H1 (cell line): Measurements from ENCODE around the gene RTN3. TPM values are rescaled to one million over a fixed set of nuclear protein-coding genes. Genes with fewer than 3 reads are reported as not detected.
A peak's percentile ranks its signal among the peaks of the same experiment; 100 is the strongest.

Source experiments
- CTCF ChIA-PET: fragments of 300-600 bp; sonication (Branson Sonifier 250); formaldehyde crosslinking; loops from one replicate; lab custom pipeline; 2021; ENCODE audit not compliant: partially characterized antibody; lab: Charles Lee
- POLR2A ChIA-PET: fragments of 300-600 bp; sonication (Branson Sonifier 250); formaldehyde crosslinking; loops from one replicate; lab custom pipeline; 2021; ENCODE audit warnings: inconsistent platforms; ENCODE audit not compliant: partially characterized antibody; lab: Charles Lee
- DNase-seq, 2 experiments: peaks; one replicate each; pipeline versions ENCODE4 v3.0.0 to v3.0.0-alpha.2; 2010 to 2022; ENCODE audit warnings: low spot score in 2 of 2, low read depth in 1 of 2, mixed read lengths in 1 of 2
- FAIRE-seq: peaks from 2 replicates; lab custom pipeline; 2011; peaks lifted over from hg19 to GRCh38; lab: Jason Lieb, UNC
- H2AFZ ChIP-seq: 2 replicates; pipeline ENCODE4 v1.8.1; 2012; ENCODE audit warnings: low read length, inconsistent platforms
- H2AK5ac ChIP-seq: 2 replicates; pipeline ENCODE4 v1.6.1; 2013; ENCODE audit warnings: low read depth, low read length
- H2BK120ac ChIP-seq: replicated peaks from 2 replicates; pipeline ENCODE3; 2013; ENCODE audit warnings: low read depth, low read length, inconsistent platforms
- H2BK12ac ChIP-seq: 2 replicates; pipeline ENCODE4 v1.6.1; 2013; ENCODE audit warnings: low read depth, low read length
- H2BK15ac ChIP-seq: 2 replicates; pipeline ENCODE4 v1.6.1; 2013; ENCODE audit warnings: low read length
- H2BK20ac ChIP-seq: 2 replicates; pipeline ENCODE4 v1.6.1; 2013; ENCODE audit warnings: low read length
- H2BK5ac ChIP-seq: 2 replicates; pipeline ENCODE4 v1.6.1; 2013; ENCODE audit warnings: low read depth, low read length
- H3K14ac ChIP-seq: 2 replicates; pipeline ENCODE4 v1.6.1; 2013; ENCODE audit warnings: inconsistent platforms; ENCODE audit not compliant: insufficient read length
- H3K18ac ChIP-seq: 2 replicates; pipeline ENCODE4 v1.6.1; 2013; ENCODE audit warnings: low read length; ENCODE audit errors: extremely low read depth
- H3K23ac ChIP-seq: 2 replicates; pipeline ENCODE4 v1.6.1; 2013; ENCODE audit warnings: inconsistent platforms; ENCODE audit not compliant: insufficient read length
- H3K23me2 ChIP-seq: 2 replicates; pipeline ENCODE4 v1.6.1; 2013; ENCODE audit warnings: low read depth, low read length
- H3K27ac ChIP-seq: 2 replicates; pipeline ENCODE4 v1.6.1; 2011; ENCODE audit warnings: low read depth, low read length, inconsistent platforms
- H3K27me3 ChIP-seq, 4 experiments: replicated peaks in 1 of 4; 1 replicate in 1 of 4; 2 replicates in 3 of 4; pipeline versions ENCODE4 v1.6.1 to v1.8.1; 2011 to 2013; ENCODE audit warnings: low read length in 3 of 4, mild to moderate bottlenecking in 3 of 4, inconsistent platforms in 2 of 4, mixed read lengths in 2 of 4, moderate library complexity in 1 of 4; ENCODE audit not compliant: control insufficient read depth in 3 of 4, insufficient read depth in 3 of 4; ENCODE audit errors: extremely low read depth in 1 of 4
- H3K36me3 ChIP-seq, 4 experiments: 2 replicates each; pipeline versions ENCODE4 v1.6.1 to v1.8.1; 2011 to 2013; ENCODE audit warnings: mild to moderate bottlenecking in 4 of 4, low read length in 3 of 4, moderate library complexity in 2 of 4, control low read depth in 1 of 4, inconsistent platforms in 1 of 4; ENCODE audit not compliant: insufficient read depth in 4 of 4, control insufficient read depth in 2 of 4
- H3K4ac ChIP-seq: replicated peaks from 2 replicates; pipeline ENCODE3; 2013; ENCODE audit warnings: low read length, low read depth, mixed read lengths, inconsistent platforms; ENCODE audit not compliant: insufficient read length
- H3K4me1 ChIP-seq, 4 experiments: replicated peaks in 1 of 4; 1 replicate in 1 of 4; 2 replicates in 3 of 4; pipeline versions ENCODE4 v1.6.1 to v1.8.1; 2011 to 2013; ENCODE audit warnings: low read length in 3 of 4, inconsistent platforms in 2 of 4, mixed read lengths in 1 of 4; ENCODE audit not compliant: insufficient read depth in 4 of 4, control insufficient read depth in 3 of 4
- H3K4me2 ChIP-seq, 2 experiments: 2 replicates each; pipeline versions ENCODE4 v1.6.1 to v1.8.1; 2011 to 2013; ENCODE audit warnings: low read depth in 2 of 2, low read length in 2 of 2, control low read depth in 1 of 2, inconsistent platforms in 1 of 2, mild to moderate bottlenecking in 1 of 2; ENCODE audit not compliant: insufficient read depth in 1 of 2
- H3K4me3 ChIP-seq, 4 experiments: fragments of 200-600, 300-600 bp in 1 of 4; sonication (generic), shearing (Covaris generic), sonication (Bioruptor Twin) in 1 of 4; 2 replicates each; pipeline versions ENCODE4 v1.5.1 to v1.8.1; 2011 to 2016; ENCODE audit warnings: low read length in 4 of 4, low read depth in 3 of 4, control low read depth in 2 of 4, inconsistent platforms in 2 of 4, mild to moderate bottlenecking in 2 of 4, mixed read lengths in 1 of 4, moderate library complexity in 1 of 4; ENCODE audit not compliant: insufficient read depth in 2 of 4; ENCODE audit errors: extremely low read depth in 1 of 4
- H3K56ac ChIP-seq: replicated peaks from 2 replicates; pipeline ENCODE3; 2013; ENCODE audit warnings: low read depth, mild to moderate bottlenecking, mixed read lengths, low read length, inconsistent platforms; ENCODE audit not compliant: insufficient read length
- H3K79me1 ChIP-seq: 2 replicates; pipeline ENCODE4 v1.6.1; 2013; ENCODE audit warnings: low read depth, low read length, control low read depth
- H3K79me2 ChIP-seq, 2 experiments: 2 replicates each; pipeline versions ENCODE4 v1.6.1 to v1.8.1; 2012 to 2013; ENCODE audit warnings: low read length in 2 of 2, mild to moderate bottlenecking in 2 of 2, inconsistent platforms in 1 of 2; ENCODE audit not compliant: insufficient read depth in 2 of 2, control insufficient read depth in 1 of 2
- H3K9ac ChIP-seq, 4 experiments: replicated peaks in 1 of 4; 1 replicate in 1 of 4; 2 replicates in 3 of 4; pipeline versions ENCODE4 v1.6.1 to v1.8.1; 2011 to 2013; ENCODE audit warnings: low read depth in 3 of 4, low read length in 3 of 4, control low read depth in 2 of 4, mild to moderate bottlenecking in 2 of 4, moderate library complexity in 2 of 4, inconsistent platforms in 1 of 4; ENCODE audit errors: extremely low read depth in 1 of 4
- H3K9me3 ChIP-seq, 2 experiments: 2 replicates each; pipeline versions ENCODE4 v1.6.1 to v1.8.1; 2012 to 2013; ENCODE audit warnings: mild to moderate bottlenecking in 2 of 2, moderate library complexity in 2 of 2, control low read depth in 1 of 2, inconsistent platforms in 1 of 2, low read depth in 1 of 2, low read length in 1 of 2, mixed read lengths in 1 of 2; ENCODE audit not compliant: insufficient read depth in 2 of 2
- H4K20me1 ChIP-seq, 2 experiments: replicated peaks in 1 of 2; 2 replicates each; pipeline versions ENCODE3 to v1.8.1; 2011 to 2013; ENCODE audit warnings: inconsistent platforms in 2 of 2, low read length in 2 of 2, mild to moderate bottlenecking in 1 of 2; ENCODE audit not compliant: insufficient read depth in 2 of 2, control insufficient read depth in 1 of 2
- H4K5ac ChIP-seq: 2 replicates; pipeline ENCODE4 v1.6.1; 2013; ENCODE audit warnings: low read length, low read depth, mixed read lengths, inconsistent platforms; ENCODE audit not compliant: insufficient read length
- H4K8ac ChIP-seq: 2 replicates; pipeline ENCODE4 v1.8.0; 2013; ENCODE audit warnings: mild to moderate bottlenecking, moderate library complexity, low read length, inconsistent platforms; ENCODE audit not compliant: insufficient read depth; ENCODE audit errors: extremely low read depth
- H4K91ac ChIP-seq: replicated peaks from 2 replicates; pipeline ENCODE3; 2013; ENCODE audit warnings: low read length, mixed read lengths, inconsistent platforms; ENCODE audit not compliant: insufficient read length
- CEBPB ChIP-seq: IDR thresholded peaks from 2 replicates; pipeline ENCODE4 v1.6.1; 2012; ENCODE audit warnings: low read depth, low read length
- MAFK ChIP-seq: IDR thresholded peaks from 2 replicates; pipeline ENCODE4 v1.6.1; 2012; ENCODE audit warnings: low read depth, mild to moderate bottlenecking, improper control_type of control experiment, low read length
- SIN3A ChIP-seq, 2 experiments: IDR thresholded peaks in 1 of 2; conservative IDR thresholded peaks in 1 of 2; 2 replicates each; pipeline ENCODE4 v1.6.1; 2011 to 2012; ENCODE audit warnings: low read length in 2 of 2, improper control_type of control experiment in 1 of 2, low read depth in 1 of 2, mild to moderate bottlenecking in 1 of 2
- WGBS, 2 experiments: shearing (Covaris generic) in 1 of 2; methylation state at CpG; one replicate each; pipeline versions ENCODE4 v1.1.6 to v1.1.7; 2013 to 2015; ENCODE audit warnings: low lambda C conversion rate in 2 of 2, mixed read lengths in 2 of 2, inconsistent platforms in 1 of 2, low coverage in 1 of 2, missing lambda C conversion rate in 1 of 2; ENCODE audit not compliant: insufficient replicate concordance in 2 of 2, insufficient coverage in 1 of 2, insufficient read length in 1 of 2; ENCODE audit errors: extremely low coverage in 1 of 2, missing lambda C conversion rate in 1 of 2; 5-methylcytosine and 5-hydroxymethylcytosine counted together
- polyA plus RNA-seq, 7 experiments: library from polyadenylated mRNA; depleted of rRNA in 3 of 7; stranded (reverse) in 5 of 7; unstranded in 2 of 7; fragments of >200 nt in 5 of 7; fragments of 200-250 nt in 2 of 7; gene quantifications; 1 replicate in 5 of 7; 2 replicates in 1 of 7; 4 replicates in 1 of 7; pipeline versions ENCODE4 v1.2.1 to v1.2.3, GENCODE V29; 2011 to 2013; ENCODE audit warnings: missing spikeins in 2 of 7, mixed read lengths in 2 of 7
- total RNA-seq: library from RNA; stranded (reverse); fragmentation: NEBNext Ultra II Directional; extraction: Animal tissue kit (Norgen Biotek cat#: 25700); gene quantifications from 2 replicates; pipeline ENCODE4 v1.2.1, GENCODE V29; 2021

Gene RTN3
- total and polyA plus RNA-seq, 2 of the 8 experiments (the other 6 are each of a cell fraction or from before 2014, with no cell fraction given): 160 to 203 TPM

GRCh38 chr11:63680834-63681320 is 423 bp upstream of the RTN3 start:
- H3K27ac ChIP-seq: 0 out of 2 replicates have a peak overlapping the region, but pooled peaks have one; percentile 12
- H3K4me3 ChIP-seq: peak overlapping the region; percentile 16 to 94 (median 58); a peak in 7 of 8 replicates
- H3K4me2 ChIP-seq: peak overlapping the region; percentile 72 to 89
- 0 out of 2 replicates have a peak overlapping the region, but pooled peaks have one; percentile 37 for H2BK5ac ChIP-seq
- H4K5ac ChIP-seq: no peak overlapping the region
- no peak overlapping the region for H4K8ac ChIP-seq
- peak overlapping the region; percentile 82; the same call in 1 of the 2 replicates for H2BK15ac ChIP-seq
- WGBS, 2 experiments: 21% methylated on average over 18 of the region's 18 CpGs; no CpG with 5 or more reads in 1 of the 2 experiments
- H3K9me3 ChIP-seq: no peaks in the 10 kb centered on the region
- no peaks in the 10 kb centered on the region; a peak in 1 of 8 replicates for H3K36me3 ChIP-seq
- H4K20me1 ChIP-seq: peaks cover 0 to 2% of the 10 kb centered on the region in 2 experiments
- H3K4me1 ChIP-seq: peaks cover 0 to 10% (median 5%) of the 10 kb centered on the region in 4 experiments; a peak in 5 of 7 replicates
- H3K4ac ChIP-seq: no peak overlapping the region
- no peak overlapping the region for H2BK120ac ChIP-seq
- peaks cover 9 to 42% of the 10 kb centered on the region in 2 experiments; a peak in 3 of 4 replicates for H3K79me2 ChIP-seq
- POLR2A ChIA-PET: interaction anchor here (0.9 to 4.6 kb wide), 8 partner anchors 9 to 81 kb away, joined by 3 to 58 read pairs (median 6); partner anchors contain the start of gene ATL3
- no peak overlapping the region; the same call in 1 of the 2 replicates for H2BK12ac ChIP-seq
- H2AFZ ChIP-seq: peak overlapping the region; percentile 78
- no peaks in the 10 kb centered on the region for H3K27me3 ChIP-seq
- H3K18ac ChIP-seq: peak overlapping the region; percentile 63; the same call in 1 of the 2 replicates
- H3K23me2 ChIP-seq: peaks cover 10% of the 10 kb centered on the region
- H3K23ac ChIP-seq: no peak overlapping the region
- H2AK5ac ChIP-seq: no peak overlapping the region
- H2BK20ac ChIP-seq: no peak overlapping the region
- H3K14ac ChIP-seq: no peak overlapping the region
- no peaks in the 10 kb centered on the region for H3K79me1 ChIP-seq
- no peak overlapping the region for H4K91ac ChIP-seq
- H3K9ac ChIP-seq: peak overlapping the region in 1 of 4 experiments; percentile 8; a peak in 2 of 7 replicates
- CTCF ChIA-PET: interaction anchor here (0.7 to 2.5 kb wide), 4 partner anchors 10 to 660 kb away, joined by 3 to 5 read pairs (median 4); partner anchors contain the start of gene ATL3
- H3K56ac ChIP-seq: no peak overlapping the region
- DNase-seq (no peak), FAIRE-seq (no peak)
- TF ChIP-seq CEBPB (0 out of 2 replicates have a peak, but pooled peaks have one; percentile 13), SIN3A (conservative IDR thresholded peaks at IDR 0.05 in 1 of 2, IDR thresholded peaks at IDR 0.05 in 1 of 2; ENCODE audit: low read depth in 1 of 2, low read length in 2 of 2) (0 out of 4 replicates have a peak, but pooled peaks of 1 of the 2 experiments have one; percentile 12), MAFK (no peak)
